Fibroblast of lung (primary cell): ENCODE results near the gene GTPBP3. TPM values are rescaled to one million over a fixed set of nuclear protein-coding genes. Genes with fewer than 3 reads are reported as not detected.
"Not testable (repeated sequence)": the region's sequence is repeated elsewhere in the genome, so short reads cannot be mapped to it uniquely, and the experiment has no call there.

Experiments used
- DNase-seq, 2 donors: peaks; one replicate each; pipeline versions ENCODE4 v3.0.0 to v3.0.0-alpha.2; 2010; ENCODE audit warnings: low read depth in 2 of 2
- H2AFZ ChIP-seq: 2 replicates; pipeline ENCODE4 v1.5.1; 2012; ENCODE audit warnings: low read length, control low read depth, inconsistent platforms
- H3K27ac ChIP-seq: 2 replicates; pipeline ENCODE4 v1.5.1; 2011; ENCODE audit warnings: low read length, control low read depth; ENCODE audit not compliant: insufficient read depth
- H3K27me3 ChIP-seq: 2 replicates; pipeline ENCODE4 v1.5.1; 2011; ENCODE audit warnings: mild to moderate bottlenecking, low read length; ENCODE audit not compliant: control insufficient read depth, insufficient read depth
- H3K36me3 ChIP-seq: 2 replicates; pipeline ENCODE4 v1.5.1; 2011; ENCODE audit warnings: low read length; ENCODE audit not compliant: control insufficient read depth, insufficient read depth
- H3K4me1 ChIP-seq: 2 replicates; pipeline ENCODE4 v1.5.1; 2011; ENCODE audit warnings: low read length; ENCODE audit not compliant: control insufficient read depth, insufficient read depth; ENCODE audit errors: extremely low read depth
- H3K4me2 ChIP-seq: 2 replicates; pipeline ENCODE4 v1.5.1; 2011; ENCODE audit warnings: low read length, control low read depth; ENCODE audit not compliant: insufficient read depth; ENCODE audit errors: extremely low read depth
- H3K4me3 ChIP-seq, 4 experiments: fragments of 200-600 bp in 1 of 4; sonication (generic) in 1 of 4; replicated peaks in 1 of 4; 2 replicates each; pipeline ENCODE4 v1.5.1; 2011 to 2016; ENCODE audit warnings: low read length in 4 of 4, low read depth in 3 of 4, mild to moderate bottlenecking in 3 of 4, control low read depth in 2 of 4, inconsistent platforms in 1 of 4, mixed read lengths in 1 of 4; ENCODE audit not compliant: insufficient read depth in 1 of 4; ENCODE audit errors: control extremely low read depth in 1 of 4
- H3K79me2 ChIP-seq: 2 replicates; pipeline ENCODE4 v1.5.1; 2012; ENCODE audit warnings: mild to moderate bottlenecking, low read length, inconsistent platforms; ENCODE audit not compliant: control insufficient read depth, insufficient read depth
- H3K9ac ChIP-seq: 2 replicates; pipeline ENCODE4 v1.5.1; 2011; ENCODE audit warnings: mild to moderate bottlenecking, low read length, control low read depth; ENCODE audit not compliant: insufficient read depth
- H3K9me3 ChIP-seq: 2 replicates; pipeline ENCODE4 v1.5.1; 2012; ENCODE audit warnings: low read depth, low read length; ENCODE audit not compliant: control insufficient read depth, insufficient read depth
- H4K20me1 ChIP-seq: 2 replicates; pipeline ENCODE4 v1.5.1; 2011; ENCODE audit warnings: low read length; ENCODE audit not compliant: control insufficient read depth, insufficient read depth; ENCODE audit errors: extremely low read depth
- EZH2 ChIP-seq: IDR thresholded peaks from 2 replicates; pipeline ENCODE4 v1.5.1; 2012; ENCODE audit warnings: low read length, control low read depth, mild to moderate bottlenecking; ENCODE audit errors: missing control alignments
- polyA plus RNA-seq, 2 donors: library from polyadenylated mRNA; depleted of rRNA in 1 of 2; stranded (reverse) in 1 of 2; unstranded in 1 of 2; fragments of >200 nt; gene quantifications; 2 replicates each; pipeline ENCODE4 v1.2.1, GENCODE V29; 2011 to 2012; ENCODE audit warnings: missing spikeins in 1 of 2
- total RNA-seq: library from RNA; depleted of rRNA; stranded (reverse); fragments of >200 nt; gene quantifications from 2 replicates; pipeline ENCODE4 v1.2.1, GENCODE V29; 2014
- TF ChIP-seq, protein P1 (sequence below), 2 donors: IDR thresholded peaks in 1 of 2; conservative IDR thresholded peaks in 1 of 2; 1 replicate in 1 of 2; 2 replicates in 1 of 2; pipeline ENCODE4 v1.5.1; 2011 to 2012; ENCODE audit warnings: low read length in 2 of 2, control low read depth in 1 of 2, inconsistent platforms in 1 of 2, low read depth in 1 of 2, mild to moderate bottlenecking in 1 of 2

Gene GTPBP3
- total and polyA plus RNA-seq, 2 donors (not counting 1 experiment from before 2014, with no cell fraction given), result 3.7 to 11.1 TPM

- no peaks in the 10 kb centered on the region for H3K4me1 ChIP-seq
- no peak overlapping the region for H3K4me2 ChIP-seq
- no peaks in the 10 kb centered on the region for H3K27me3 ChIP-seq
- TF ChIP-seq, protein P1, sequence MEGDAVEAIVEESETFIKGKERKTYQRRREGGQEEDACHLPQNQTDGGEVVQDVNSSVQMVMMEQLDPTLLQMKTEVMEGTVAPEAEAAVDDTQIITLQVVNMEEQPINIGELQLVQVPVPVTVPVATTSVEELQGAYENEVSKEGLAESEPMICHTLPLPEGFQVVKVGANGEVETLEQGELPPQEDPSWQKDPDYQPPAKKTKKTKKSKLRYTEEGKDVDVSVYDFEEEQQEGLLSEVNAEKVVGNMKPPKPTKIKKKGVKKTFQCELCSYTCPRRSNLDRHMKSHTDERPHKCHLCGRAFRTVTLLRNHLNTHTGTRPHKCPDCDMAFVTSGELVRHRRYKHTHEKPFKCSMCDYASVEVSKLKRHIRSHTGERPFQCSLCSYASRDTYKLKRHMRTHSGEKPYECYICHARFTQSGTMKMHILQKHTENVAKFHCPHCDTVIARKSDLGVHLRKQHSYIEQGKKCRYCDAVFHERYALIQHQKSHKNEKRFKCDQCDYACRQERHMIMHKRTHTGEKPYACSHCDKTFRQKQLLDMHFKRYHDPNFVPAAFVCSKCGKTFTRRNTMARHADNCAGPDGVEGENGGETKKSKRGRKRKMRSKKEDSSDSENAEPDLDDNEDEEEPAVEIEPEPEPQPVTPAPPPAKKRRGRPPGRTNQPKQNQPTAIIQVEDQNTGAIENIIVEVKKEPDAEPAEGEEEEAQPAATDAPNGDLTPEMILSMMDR (conservative IDR thresholded peaks at IDR 0.05 in 1 of 2, IDR thresholded peaks at IDR 0.05 in 1 of 2; ENCODE audit: low read depth in 1 of 2, low read length in 2 of 2), result no peak
- TF ChIP-seq EZH2, result no peak
- H3K4me3 ChIP-seq, result no peak overlapping the region
- no peaks in the 10 kb centered on the region for H3K36me3 ChIP-seq
- H2AFZ ChIP-seq, result no peak overlapping the region
- no peaks in the 10 kb centered on the region for H3K9me3 ChIP-seq
- H3K27ac ChIP-seq, result no peak overlapping the region
- peak in 1 of 2 donors; percentile 30 for DNase-seq
- H4K20me1 ChIP-seq, result no peaks in the 10 kb centered on the region
- no peaks in the 10 kb centered on the region for H3K79me2 ChIP-seq
- H3K9ac ChIP-seq, result no peak overlapping the region
These were observed 21.0 kb downstream of the GTPBP3 start for GRCh38 chr19:17358395-17358794.

GRCh38 chr19:17359905-17360800, 22.8 kb downstream of the GTPBP3 start:
- H3K36me3 ChIP-seq, result no peaks in the 10 kb centered on the region
- H4K20me1 ChIP-seq, result no peaks in the 10 kb centered on the region
- TF ChIP-seq, protein P1 (conservative IDR thresholded peaks at IDR 0.05 in 1 of 2, IDR thresholded peaks at IDR 0.05 in 1 of 2; ENCODE audit: low read depth in 1 of 2, low read length in 2 of 2), result no peak
- TF ChIP-seq EZH2, result no peak
- no peak overlapping the region for H3K27ac ChIP-seq
- no peaks in the 10 kb centered on the region for H3K9me3 ChIP-seq
- H2AFZ ChIP-seq, result no peak overlapping the region
- H3K4me3 ChIP-seq, result no peak overlapping the region
- no peaks in the 10 kb centered on the region for H3K79me2 ChIP-seq
- H3K27me3 ChIP-seq, result no peaks in the 10 kb centered on the region
- no peak overlapping the region for H3K9ac ChIP-seq
- H3K4me2 ChIP-seq, result no peak overlapping the region
- no peak for DNase-seq
- no peaks in the 10 kb centered on the region for H3K4me1 ChIP-seq

GRCh38 chr19:17363852-17364605, 26.7 kb downstream of the GTPBP3 start:
- H3K27me3 ChIP-seq, H3K4me2 ChIP-seq, H3K27ac ChIP-seq, H3K4me3 ChIP-seq, H3K9me3 ChIP-seq, H4K20me1 ChIP-seq, H3K9ac ChIP-seq, H3K4me1 ChIP-seq, H3K79me2 ChIP-seq, H3K36me3 ChIP-seq, DNase-seq, H2AFZ ChIP-seq: not testable (repeated sequence)
